DND-41 (cell line): ENCODE measurements around the gene HTD2.
A peak's percentile ranks its signal among the peaks of the same experiment; 100 is the strongest.
"Not testable (repeated sequence)": the region's sequence is repeated elsewhere in the genome, so short reads cannot be mapped to it uniquely, and the experiment has no call there.

Experiments
- ATAC-seq: fragments of 200-7000 bp; cut with Tn5 transposase; 3 replicates; pipeline ENCODE4 v1.9.1; 2021; ENCODE audit warnings: low read depth; ENCODE audit not compliant: insufficient read depth
- DNase-seq: peaks from one replicate; pipeline ENCODE4 v3.0.0-alpha.2; 2020
- H2AFZ ChIP-seq: 2 replicates; pipeline ENCODE4 v1.6.0; 2012; ENCODE audit warnings: low read depth, low read length
- H3K27ac ChIP-seq: 2 replicates; pipeline ENCODE4 v1.5.1; 2012; ENCODE audit warnings: low read length, inconsistent platforms
- H3K27me3 ChIP-seq: fragments of 200-600 bp; sonication (generic); 2 replicates; pipeline ENCODE4 v1.6.0; 2012; ENCODE audit warnings: low read length, mild to moderate bottlenecking, inconsistent platforms; ENCODE audit not compliant: insufficient read depth, poor library complexity
- H3K36me3 ChIP-seq: 2 replicates; pipeline ENCODE4 v1.5.1; 2012; ENCODE audit warnings: low read length, inconsistent platforms; ENCODE audit not compliant: insufficient read depth
- H3K4me1 ChIP-seq: 2 replicates; pipeline ENCODE4 v1.5.1; 2012; ENCODE audit warnings: mild to moderate bottlenecking, low read length; ENCODE audit not compliant: insufficient read depth
- H3K4me2 ChIP-seq: 2 replicates; pipeline ENCODE4 v1.6.0; 2012; ENCODE audit warnings: mild to moderate bottlenecking, moderate library complexity, low read length, inconsistent platforms; ENCODE audit not compliant: insufficient read depth
- H3K4me3 ChIP-seq, 2 experiments: fragments of 200-600 bp in 1 of 2; shearing (Covaris generic) in 1 of 2; 2 replicates each; pipeline ENCODE4 v1.5.1; 2012 to 2016; ENCODE audit warnings: inconsistent platforms in 2 of 2, low read length in 2 of 2, mild to moderate bottlenecking in 2 of 2, low read depth in 1 of 2, moderate library complexity in 1 of 2
- H3K79me2 ChIP-seq: 2 replicates; pipeline ENCODE4 v1.6.0; 2012; ENCODE audit warnings: low read length, inconsistent platforms; ENCODE audit not compliant: insufficient read depth
- H3K9ac ChIP-seq: 2 replicates; pipeline ENCODE4 v1.6.0; 2012; ENCODE audit warnings: low read depth, mild to moderate bottlenecking, inconsistent platforms, low read length, moderate library complexity
- H3K9me3 ChIP-seq: 2 replicates; pipeline ENCODE4 v1.5.1; 2012; ENCODE audit warnings: low read length, moderate library complexity, mild to moderate bottlenecking, inconsistent platforms; ENCODE audit not compliant: insufficient read depth, severe bottlenecking
- H4K20me1 ChIP-seq: 2 replicates; pipeline ENCODE4 v1.6.0; 2012; ENCODE audit warnings: low read length; ENCODE audit not compliant: insufficient read depth
- EZH2 ChIP-seq: IDR thresholded peaks from 3 replicates; pipeline ENCODE4 v1.6.1; 2012; ENCODE audit warnings: borderline replicate concordance, low read depth, mild to moderate bottlenecking, moderate library complexity, low read length, inconsistent platforms; ENCODE audit not compliant: severe bottlenecking
- TF ChIP-seq, protein P1 (sequence below): IDR thresholded peaks from 2 replicates; pipeline ENCODE4 v1.5.1; 2012; ENCODE audit warnings: borderline replicate concordance, low read length, moderate library complexity, mild to moderate bottlenecking; ENCODE audit not compliant: poor library complexity, severe bottlenecking; ENCODE audit errors: extremely low read depth

HTD2 gene

DNA sequence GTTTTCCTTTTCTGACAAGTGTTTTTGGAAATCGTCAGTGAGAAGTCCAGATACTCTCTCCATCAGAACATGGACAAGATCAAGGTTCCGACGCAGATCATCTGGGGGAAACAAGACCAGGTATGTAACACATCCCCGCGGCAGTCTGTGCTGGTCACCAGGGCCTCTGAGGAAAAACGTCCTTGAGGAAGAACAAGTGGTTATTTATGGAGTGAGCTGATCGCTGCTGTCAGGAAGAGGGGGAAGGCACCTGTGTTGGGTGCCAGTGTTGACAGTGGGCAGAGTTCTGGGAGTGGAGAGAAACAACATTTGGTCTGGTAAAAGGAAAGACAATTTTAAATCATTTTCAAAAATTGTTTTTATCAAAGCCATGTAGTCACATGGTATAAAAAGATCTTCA is 21.0 kb upstream of the HTD2 start:
- H3K27ac ChIP-seq = no peak overlapping the region
- no peak overlapping the region for H3K4me2 ChIP-seq
- H3K79me2 ChIP-seq = no peaks in the 10 kb centered on the region
- no peaks in the 10 kb centered on the region for H3K9me3 ChIP-seq
- ATAC-seq (no peak), DNase-seq (no peak)
- no peak overlapping the region for H2AFZ ChIP-seq
- TF ChIP-seq, protein P1, sequence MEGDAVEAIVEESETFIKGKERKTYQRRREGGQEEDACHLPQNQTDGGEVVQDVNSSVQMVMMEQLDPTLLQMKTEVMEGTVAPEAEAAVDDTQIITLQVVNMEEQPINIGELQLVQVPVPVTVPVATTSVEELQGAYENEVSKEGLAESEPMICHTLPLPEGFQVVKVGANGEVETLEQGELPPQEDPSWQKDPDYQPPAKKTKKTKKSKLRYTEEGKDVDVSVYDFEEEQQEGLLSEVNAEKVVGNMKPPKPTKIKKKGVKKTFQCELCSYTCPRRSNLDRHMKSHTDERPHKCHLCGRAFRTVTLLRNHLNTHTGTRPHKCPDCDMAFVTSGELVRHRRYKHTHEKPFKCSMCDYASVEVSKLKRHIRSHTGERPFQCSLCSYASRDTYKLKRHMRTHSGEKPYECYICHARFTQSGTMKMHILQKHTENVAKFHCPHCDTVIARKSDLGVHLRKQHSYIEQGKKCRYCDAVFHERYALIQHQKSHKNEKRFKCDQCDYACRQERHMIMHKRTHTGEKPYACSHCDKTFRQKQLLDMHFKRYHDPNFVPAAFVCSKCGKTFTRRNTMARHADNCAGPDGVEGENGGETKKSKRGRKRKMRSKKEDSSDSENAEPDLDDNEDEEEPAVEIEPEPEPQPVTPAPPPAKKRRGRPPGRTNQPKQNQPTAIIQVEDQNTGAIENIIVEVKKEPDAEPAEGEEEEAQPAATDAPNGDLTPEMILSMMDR = no peak
- TF ChIP-seq EZH2 = no peak
- H3K9ac ChIP-seq = no peak overlapping the region
- no peak overlapping the region for H3K4me3 ChIP-seq
- H4K20me1 ChIP-seq = no peaks in the 10 kb centered on the region
- H3K36me3 ChIP-seq = no peaks in the 10 kb centered on the region; the same call in 1 of the 2 replicates
- H3K27me3 ChIP-seq = no peaks in the 10 kb centered on the region
- no peaks in the 10 kb centered on the region for H3K4me1 ChIP-seq

DNA sequence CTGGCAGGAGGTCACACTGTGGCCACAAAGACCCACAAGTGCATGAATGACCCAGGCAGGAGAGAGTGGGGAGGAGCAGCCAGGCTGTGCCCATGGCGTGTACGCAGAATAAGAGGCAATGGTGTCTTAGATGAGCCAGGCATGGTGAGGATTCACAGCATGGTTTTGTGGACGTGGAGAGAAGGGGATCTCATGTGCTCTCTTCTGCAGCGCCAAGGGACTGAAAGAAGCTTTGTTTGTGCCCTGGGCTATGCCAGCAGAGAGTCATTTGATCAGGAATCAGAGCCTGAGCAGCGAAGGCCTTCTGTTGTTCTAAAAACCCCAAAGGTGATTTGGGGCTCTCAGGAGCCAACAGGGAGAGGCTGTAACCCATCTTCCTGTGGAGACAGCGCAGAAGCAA is 19.0 kb upstream of the HTD2 start:
- Histone ChIP-seq H3K4me1 (no peaks in the 10 kb centered on the region), H4K20me1 (no peaks in the 10 kb centered on the region), H3K79me2 (no peaks in the 10 kb centered on the region), H3K27ac (no peak overlapping the region), H3K9ac (no peak overlapping the region), H3K27me3 (no peaks in the 10 kb centered on the region), H3K4me2 (no peak overlapping the region), H3K4me3 (no peak overlapping the region), H3K36me3 (no peaks in the 10 kb centered on the region; the same call in 1 of the 2 replicates), H2AFZ (no peak overlapping the region), H3K9me3 (no peaks in the 10 kb centered on the region)
- ATAC-seq (no peak), DNase-seq (no peak)
- TF ChIP-seq, protein P1 = no peak
- no peak for TF ChIP-seq EZH2

DNA sequence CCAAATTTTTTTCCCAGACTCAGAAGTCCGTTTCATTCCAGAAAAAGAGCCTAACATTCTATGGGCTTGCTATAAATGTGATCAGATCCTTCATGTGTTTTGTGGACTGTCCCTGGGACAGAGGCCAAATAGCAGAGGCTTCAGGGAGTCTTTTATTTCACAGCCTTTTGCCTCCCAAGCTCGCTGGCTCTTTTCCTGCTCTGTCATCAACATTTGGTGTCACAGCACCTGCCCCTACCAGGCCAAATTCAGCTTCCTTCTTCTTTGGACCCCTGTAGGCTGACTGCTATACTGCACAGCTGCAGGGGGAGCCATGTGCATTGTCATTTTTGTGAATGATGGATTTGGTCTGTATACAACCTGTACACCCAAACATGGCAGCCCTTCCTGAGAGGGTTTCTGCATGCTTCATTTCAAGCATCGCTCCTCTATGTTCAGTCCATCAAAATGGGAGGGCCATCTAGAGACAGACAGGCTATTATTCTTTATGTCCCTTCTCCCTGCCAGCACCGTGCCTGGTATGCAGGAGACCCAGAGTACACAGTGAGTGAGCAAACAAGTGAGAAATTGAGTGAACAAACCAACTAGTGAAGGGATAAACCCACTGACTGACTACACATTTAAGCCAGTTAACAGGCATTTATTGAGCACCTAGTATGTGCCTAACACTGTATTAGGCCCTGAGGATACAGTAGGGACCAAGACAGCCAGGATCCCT is 18.1 kb upstream of the HTD2 start:
- TF ChIP-seq EZH2 = no peak
- TF ChIP-seq, protein P1 = peak; percentile 27
- Histone ChIP-seq H3K27me3 (no peaks in the 10 kb centered on the region), H3K27ac (no peak overlapping the region), H3K4me3 (no peak overlapping the region), H2AFZ (no peak overlapping the region), H3K4me1 (no peaks in the 10 kb centered on the region), H3K9ac (no peak overlapping the region), H3K4me2 (no peak overlapping the region), H3K79me2 (no peaks in the 10 kb centered on the region), H4K20me1 (no peaks in the 10 kb centered on the region), H3K36me3 (no peaks in the 10 kb centered on the region; the same call in 1 of the 2 replicates), H3K9me3 (no peaks in the 10 kb centered on the region)
- no peak for DNase-seq
- no peak; the same call in 2 of the 3 replicates for ATAC-seq

DNA sequence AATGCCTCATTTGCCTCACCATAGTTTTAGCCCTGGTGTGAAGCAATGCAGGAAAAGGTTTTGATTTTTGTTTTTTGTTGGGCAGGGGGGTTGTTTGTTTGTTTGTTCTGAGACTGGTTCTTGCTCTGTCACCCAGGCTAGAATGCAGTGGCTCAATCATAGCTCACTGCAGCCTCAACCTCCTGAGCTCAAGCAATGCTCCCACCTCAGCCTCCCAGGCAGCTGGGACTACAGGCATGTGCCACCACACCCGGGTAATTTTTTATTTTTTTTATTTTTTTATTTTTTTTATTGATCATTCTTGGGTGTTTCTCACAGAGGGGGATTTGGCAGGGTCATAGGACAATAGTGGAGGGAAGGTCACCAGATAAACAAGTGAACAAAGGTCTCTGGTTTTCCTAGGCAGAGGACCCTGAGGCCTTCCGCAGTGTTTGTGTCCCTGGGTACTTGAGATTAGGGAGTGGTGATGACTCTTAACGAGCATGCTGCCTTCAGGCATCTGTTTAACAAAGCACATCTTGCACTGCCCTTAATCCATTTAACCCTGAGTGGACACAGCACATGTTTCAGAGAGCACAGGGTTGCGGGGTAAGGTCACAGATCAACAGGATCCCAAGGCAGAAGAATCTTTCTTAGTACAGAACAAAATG is 17.2 kb upstream of the HTD2 start:
- H3K36me3 ChIP-seq = not testable (repeated sequence)

DNA sequence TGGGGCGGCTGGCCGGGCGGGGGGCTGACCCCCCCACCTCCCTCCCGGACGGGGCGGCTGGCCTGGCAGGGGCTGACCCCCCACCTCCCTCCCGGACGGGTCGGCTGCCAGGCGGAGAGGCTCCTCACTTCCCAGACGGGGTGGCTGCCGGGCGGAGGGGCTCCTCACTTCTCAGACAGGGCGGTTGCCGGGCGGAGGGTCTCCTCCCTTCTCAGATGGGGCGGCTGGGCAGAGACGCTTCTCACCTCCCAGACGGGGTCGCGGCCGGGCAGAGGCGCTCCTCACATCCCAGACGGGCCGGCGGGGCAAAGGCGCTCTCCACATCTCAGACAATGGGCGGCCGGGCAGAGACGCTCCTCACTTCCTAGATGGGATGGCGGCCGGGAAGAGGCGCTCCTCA is 15.9 kb upstream of the HTD2 start:
- DNase-seq, H4K20me1 ChIP-seq, H3K79me2 ChIP-seq, H3K4me1 ChIP-seq, H3K27me3 ChIP-seq, H2AFZ ChIP-seq, H3K4me2 ChIP-seq, H3K36me3 ChIP-seq, H3K9ac ChIP-seq, ATAC-seq, H3K9me3 ChIP-seq, H3K27ac ChIP-seq, H3K4me3 ChIP-seq: not testable (repeated sequence)

More for the DNA sequence above, 17.2 kb upstream of the HTD2 start:
- H3K27ac ChIP-seq, H3K9ac ChIP-seq, H3K4me2 ChIP-seq, DNase-seq, H3K27me3 ChIP-seq, H4K20me1 ChIP-seq, H3K79me2 ChIP-seq, H3K4me3 ChIP-seq, H2AFZ ChIP-seq, H3K9me3 ChIP-seq, ATAC-seq, H3K4me1 ChIP-seq: not testable (repeated sequence)
